B cell (primary cell): Measurements from ENCODE around the gene SHC3. TPM values are rescaled to one million over a fixed set of nuclear protein-coding genes. Genes with fewer than 3 reads are reported as not detected.

Source experiments
- ATAC-seq: fragments of 200-7000 bp; cut with Tn5 transposase; one replicate; pipeline ENCODE4 v1.10.0; 2021; ENCODE audit warnings: low read depth, mild to moderate bottlenecking, moderate number of reproducible peaks, moderate library complexity
- CTCF ChIA-PET: fragments of 350-600 bp; sonication (Branson Sonifier 250); formaldehyde crosslinking; loops from one replicate; lab custom pipeline; 2021; ENCODE audit warnings: antibody characterized with exemption, inconsistent platforms; lab: Charles Lee
- POLR2A ChIA-PET: fragments of 350-600 bp; sonication (Branson Sonifier 250); formaldehyde crosslinking; loops from one replicate; lab custom pipeline; 2021; ENCODE audit warnings: antibody characterized with exemption; lab: Charles Lee
- DNase-seq: peaks from one replicate; pipeline ENCODE4 v3.0.0; 2013
- H2AFZ ChIP-seq: 2 replicates; pipeline ENCODE4 v1.6.1; 2012; ENCODE audit warnings: mild to moderate bottlenecking, low read depth, low read length; ENCODE audit not compliant: insufficient read depth, poor library complexity, severe bottlenecking
- H3K27ac ChIP-seq, 2 donors: 1 replicate in 1 of 2; 2 replicates in 1 of 2; pipeline ENCODE4 v1.5.1; 2012 to 2013; ENCODE audit warnings: low read length in 2 of 2, mild to moderate bottlenecking in 2 of 2, moderate library complexity in 1 of 2
- H3K27me3 ChIP-seq, 4 experiments: fragments of 200-600 bp in 1 of 4; sonication (generic) in 1 of 4; replicated peaks in 1 of 4; 1 replicate in 2 of 4; 2 replicates in 2 of 4; pipeline versions ENCODE4 v1.6.1 to v1.7.0; 2013 to 2016; ENCODE audit warnings: low read length in 3 of 4, mild to moderate bottlenecking in 2 of 4, mixed read lengths in 1 of 4, moderate library complexity in 1 of 4; ENCODE audit not compliant: insufficient read depth in 4 of 4, control insufficient read depth in 3 of 4; ENCODE audit errors: control extremely low read depth in 1 of 4
- H3K36me3 ChIP-seq, 2 experiments: replicated peaks in 1 of 2; 1 replicate in 1 of 2; 2 replicates in 1 of 2; pipeline versions ENCODE4 v1.6.1 to v1.7.1; 2013; ENCODE audit warnings: low read length in 1 of 2; ENCODE audit not compliant: insufficient read depth in 2 of 2, control insufficient read depth in 1 of 2; ENCODE audit errors: control extremely low read depth in 1 of 2, extremely low read depth in 1 of 2
- H3K4me1 ChIP-seq, 2 donors: fragments of 200-600 bp in 1 of 2; sonication (generic) in 1 of 2; 1 replicate in 1 of 2; 2 replicates in 1 of 2; pipeline versions ENCODE4 v1.5.1 to v1.6.1; 2013 to 2017; ENCODE audit warnings: low read length in 2 of 2; ENCODE audit not compliant: control insufficient read depth in 2 of 2, insufficient read depth in 2 of 2
- H3K4me2 ChIP-seq: replicated peaks from 2 replicates; pipeline ENCODE3; 2012; ENCODE audit warnings: mild to moderate bottlenecking, low read depth, low read length; ENCODE audit not compliant: poor library complexity, severe bottlenecking
- H3K4me3 ChIP-seq, 5 experiments: fragments of 200-600 bp in 1 of 5; sonication (generic) in 1 of 5; 1 replicate in 3 of 5; 2 replicates in 2 of 5; pipeline versions ENCODE4 v1.5.1 to v1.7.0; 2011 to 2016; ENCODE audit warnings: low read length in 4 of 5, mild to moderate bottlenecking in 4 of 5, low read depth in 2 of 5, control low read depth in 1 of 5, moderate library complexity in 1 of 5; ENCODE audit not compliant: insufficient read depth in 1 of 5; ENCODE audit errors: control extremely low read depth in 1 of 5, extremely low read depth in 1 of 5
- H3K79me2 ChIP-seq: fragments of 200-600 bp; sonication (generic); one replicate; pipeline ENCODE4 v1.6.0; 2016; ENCODE audit warnings: low read length; ENCODE audit not compliant: control insufficient read depth, insufficient read depth
- H3K9ac ChIP-seq: fragments of 200-600 bp; sonication (generic); 2 replicates; pipeline ENCODE4 v1.6.1; 2017; ENCODE audit warnings: mild to moderate bottlenecking, low read length, moderate library complexity
- H3K9me3 ChIP-seq, 3 donors: one replicate each; pipeline versions ENCODE4 v1.6.1 to v1.7.1; 2013; ENCODE audit warnings: low read length in 2 of 3; ENCODE audit not compliant: control insufficient read depth in 2 of 3, insufficient read depth in 1 of 3; ENCODE audit errors: control extremely low read depth in 1 of 3
- H4K20me1 ChIP-seq: 2 replicates; pipeline ENCODE4 v1.6.0; 2012; ENCODE audit warnings: mild to moderate bottlenecking, low read length; ENCODE audit not compliant: insufficient read depth, control insufficient read depth, poor library complexity, severe bottlenecking
- H3K27ac Mint-ChIP-seq: one replicate; pipeline ENCODE4 v1.8.0; 2021; ENCODE audit warnings: mixed read lengths
- H3K27me3 Mint-ChIP-seq: one replicate; pipeline ENCODE4 v1.8.0; 2021; ENCODE audit warnings: mixed read lengths
- H3K4me1 Mint-ChIP-seq: one replicate; pipeline ENCODE4 v1.8.0; 2021; ENCODE audit warnings: mixed read lengths
- H3K4me3 Mint-ChIP-seq: one replicate; pipeline ENCODE4 v1.8.0; 2021; ENCODE audit warnings: mixed read lengths
- H3K9me3 Mint-ChIP-seq: one replicate; pipeline ENCODE4 v1.8.0; 2022; ENCODE audit warnings: mixed read lengths; ENCODE audit not compliant: insufficient read depth
- CTCF ChIP-seq: fragments of 200-600 bp; IDR thresholded peaks from one replicate; pipeline ENCODE4 v1.8.0; 2022; ENCODE audit warnings: antibody characterized with exemption, mild to moderate bottlenecking
- EZH2 ChIP-seq: IDR thresholded peaks from 2 replicates; pipeline ENCODE4 v1.6.1; 2012; ENCODE audit warnings: borderline replicate concordance, low read depth, mild to moderate bottlenecking, moderate library complexity, low read length; ENCODE audit not compliant: insufficient read depth, poor library complexity, severe bottlenecking
- WGBS: methylation state at CpG from one replicate; pipeline ENCODE4 v1.1.5; 2013; ENCODE audit warnings: missing lambda C conversion rate; ENCODE audit not compliant: insufficient coverage; 5-methylcytosine and 5-hydroxymethylcytosine counted together
- intact Hi-C: fragments of 100-400 bp; cut with micrococcal nuclease; formaldehyde crosslinking; loops from one replicate; pipeline ENCODE4 v1.10.0; 2022
- polyA plus RNA-seq: library from polyadenylated mRNA; depleted of rRNA; stranded (reverse); fragments of >200 nt; gene quantifications from 2 replicates; pipeline ENCODE4 v1.2.3, GENCODE V29; 2012
- total RNA-seq, 2 donors: library from RNA; stranded (reverse); fragments of 120-200 nt in 1 of 2; gene quantifications; 1 replicate in 1 of 2; 2 replicates in 1 of 2; pipeline versions ENCODE4 v1.2.3 to v1.2.4, GENCODE V29; 2013 to 2022

The SHC3 gene
- total and polyA plus RNA-seq, 2 donors (not counting 1 experiment from before 2014, with no cell fraction given), result 0.03 TPM; not detected in 1

DNA sequence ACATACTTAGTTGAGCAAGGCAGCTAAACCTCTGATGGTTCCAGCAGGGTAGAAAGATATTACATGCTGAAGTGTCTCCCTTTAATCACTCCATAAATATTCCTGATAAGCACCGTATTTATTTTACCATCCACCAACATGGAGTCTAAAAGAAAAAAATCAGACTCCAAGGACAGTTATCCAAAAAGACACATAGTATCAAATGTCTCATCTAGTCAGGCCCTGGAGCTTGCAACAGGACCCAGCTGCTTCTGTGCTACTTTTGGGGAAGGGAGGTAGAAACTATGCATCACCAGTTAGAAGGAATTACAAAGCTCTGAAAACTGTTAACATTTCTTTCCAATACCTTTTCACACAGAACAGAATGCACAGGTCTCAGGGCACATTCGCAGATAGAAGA, 99.2 kb downstream of the SHC3 start:
- peaks cover 4% of the 10 kb centered on the region for H3K4me1 Mint-ChIP-seq
- Histone ChIP-seq H3K79me2 (no peaks in the 10 kb centered on the region), H2AFZ (no peak overlapping the region), H3K27ac (no peak overlapping the region), H3K9ac (no peak overlapping the region), H3K4me2 (no peak overlapping the region), H3K4me3 (no peak overlapping the region), H3K27me3 (peaks cover 0 to 14% (median 3%) of the 10 kb centered on the region in 4 experiments), H3K4me1 (peaks cover 0 to 5% of the 10 kb centered on the region in 2 donors), H3K9me3 (peaks cover 0 to 13% (median 0%) of the 10 kb centered on the region in 3 donors), H3K36me3 (no peaks in the 10 kb centered on the region), H4K20me1 (no peaks in the 10 kb centered on the region)
- 100% methylated on average over 1 of the region's 2 CpGs for WGBS
- peaks cover 41% of the 10 kb centered on the region for H3K27me3 Mint-ChIP-seq
- no peak for TF ChIP-seq EZH2
- TF ChIP-seq CTCF, result no peak
- no peak for DNase-seq
- H3K27ac Mint-ChIP-seq, result no peak overlapping the region
- intact Hi-C loops, result no loop called here
- no peak for ATAC-seq
- H3K4me3 Mint-ChIP-seq, result no peak overlapping the region
- ChIA-PET POLR2A (no interaction called here), CTCF (no interaction called here)
- H3K9me3 Mint-ChIP-seq, result no peaks in the 10 kb centered on the region

DNA sequence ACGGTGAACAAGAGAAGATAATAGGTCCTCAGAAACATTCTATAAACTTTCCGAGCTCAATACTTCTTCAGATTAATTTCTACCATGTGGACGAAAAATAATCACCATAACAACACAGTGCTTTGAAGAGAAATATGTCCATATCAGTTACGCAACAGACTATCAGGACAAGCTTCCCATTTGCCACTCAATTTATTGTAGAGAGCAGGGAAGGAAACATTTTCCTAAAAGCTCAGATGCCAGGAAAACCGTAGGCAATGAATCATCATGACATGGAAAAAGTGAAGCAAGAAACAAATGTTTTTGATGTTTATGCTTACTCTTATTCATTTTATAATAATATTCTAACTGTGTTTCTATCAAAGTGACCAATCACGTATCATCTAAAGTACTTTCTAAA, 99.8 kb downstream of the SHC3 start:
- intact Hi-C loops, result no loop called here
- Mint-ChIP-seq H3K27ac (no peak overlapping the region), H3K4me3 (no peak overlapping the region), H3K4me1 (peaks cover 4% of the 10 kb centered on the region), H3K27me3 (peaks cover 44% of the 10 kb centered on the region), H3K9me3 (no peaks in the 10 kb centered on the region)
- Histone ChIP-seq H3K27ac (no peak overlapping the region), H2AFZ (no peak overlapping the region), H3K4me1 (peaks cover 0 to 5% of the 10 kb centered on the region in 2 donors), H3K4me2 (no peak overlapping the region), H3K27me3 (peaks cover 0 to 14% (median 3%) of the 10 kb centered on the region in 4 experiments), H4K20me1 (no peaks in the 10 kb centered on the region), H3K9me3 (peaks cover 0 to 13% (median 0%) of the 10 kb centered on the region in 3 donors), H3K4me3 (no peak overlapping the region), H3K36me3 (no peaks in the 10 kb centered on the region), H3K79me2 (no peaks in the 10 kb centered on the region), H3K9ac (no peak overlapping the region)
- ChIA-PET CTCF (no interaction called here), POLR2A (no interaction called here)
- ATAC-seq (no peak), DNase-seq (no peak)
- TF ChIP-seq EZH2 (no peak), CTCF (no peak)
- 100% methylated on average over 1 of the region's 6 CpGs for WGBS
